Suprapubic skin (tissue), 4 donors: ENCODE measurements around the gene ECE1.

ENCODE experiments used
- EP300 ChIP-seq: sonication (generic); formaldehyde crosslinking; IDR thresholded peaks from one replicate; pipeline ENCODE4 v1.6.1; 2017; ENCODE audit warnings: antibody characterized with exemption
- POLR2A ChIP-seq, 2 donors: fragments of 450-650 bp; IDR thresholded peaks; one replicate each; pipeline ENCODE4 v1.6.1; 2017; ENCODE audit warnings: antibody characterized with exemption in 2 of 2, mild to moderate bottlenecking in 2 of 2, moderate library complexity in 2 of 2
- POLR2AphosphoS5 ChIP-seq, 3 donors: sonication (generic); formaldehyde crosslinking; IDR thresholded peaks; one replicate each; pipeline ENCODE4 v1.6.1; 2017; ENCODE audit warnings: antibody characterized with exemption in 3 of 3
- TF ChIP-seq, protein P1 (sequence below), 2 donors: fragments of 200-600 bp in 1 of 2; fragments of 450-650 bp in 1 of 2; sonication (generic) in 1 of 2; IDR thresholded peaks; one replicate each; pipeline ENCODE4 v1.5.1; 2016 to 2019; ENCODE audit warnings: antibody characterized with exemption in 2 of 2, mild to moderate bottlenecking in 1 of 2, moderate library complexity in 1 of 2

DNA sequence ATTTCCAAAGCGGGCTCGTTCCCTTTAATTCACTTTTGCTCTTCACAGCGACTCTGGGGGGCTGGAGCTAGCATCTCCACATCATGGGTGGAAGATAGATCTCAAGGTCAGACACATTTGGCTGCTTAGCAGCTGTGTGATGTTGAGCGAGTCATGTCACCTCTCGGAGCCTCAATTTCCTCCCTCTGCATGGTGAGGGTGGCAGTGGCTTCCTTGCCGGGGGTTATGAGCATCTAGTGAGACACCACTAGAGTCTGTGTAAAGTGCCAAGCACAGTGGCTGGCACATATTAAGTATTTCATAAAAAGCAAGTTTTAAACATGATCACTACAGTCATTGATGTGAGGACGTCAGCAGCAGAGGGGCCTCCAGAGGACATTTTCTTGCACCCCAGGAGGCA, 16.9 kb upstream of the ECE1 start:
- TF ChIP-seq, protein P1, sequence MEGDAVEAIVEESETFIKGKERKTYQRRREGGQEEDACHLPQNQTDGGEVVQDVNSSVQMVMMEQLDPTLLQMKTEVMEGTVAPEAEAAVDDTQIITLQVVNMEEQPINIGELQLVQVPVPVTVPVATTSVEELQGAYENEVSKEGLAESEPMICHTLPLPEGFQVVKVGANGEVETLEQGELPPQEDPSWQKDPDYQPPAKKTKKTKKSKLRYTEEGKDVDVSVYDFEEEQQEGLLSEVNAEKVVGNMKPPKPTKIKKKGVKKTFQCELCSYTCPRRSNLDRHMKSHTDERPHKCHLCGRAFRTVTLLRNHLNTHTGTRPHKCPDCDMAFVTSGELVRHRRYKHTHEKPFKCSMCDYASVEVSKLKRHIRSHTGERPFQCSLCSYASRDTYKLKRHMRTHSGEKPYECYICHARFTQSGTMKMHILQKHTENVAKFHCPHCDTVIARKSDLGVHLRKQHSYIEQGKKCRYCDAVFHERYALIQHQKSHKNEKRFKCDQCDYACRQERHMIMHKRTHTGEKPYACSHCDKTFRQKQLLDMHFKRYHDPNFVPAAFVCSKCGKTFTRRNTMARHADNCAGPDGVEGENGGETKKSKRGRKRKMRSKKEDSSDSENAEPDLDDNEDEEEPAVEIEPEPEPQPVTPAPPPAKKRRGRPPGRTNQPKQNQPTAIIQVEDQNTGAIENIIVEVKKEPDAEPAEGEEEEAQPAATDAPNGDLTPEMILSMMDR (IDR thresholded peaks at IDR 0.05): no peak
- TF ChIP-seq POLR2AphosphoS5 (IDR thresholded peaks at IDR 0.05) (no peak), POLR2A (IDR thresholded peaks at IDR 0.05) (no peak), EP300 (no peak)
